ENCODE results near the gene COL2A1.
"Not testable (repeated sequence)": the region's sequence is repeated elsewhere in the genome, so short reads cannot be mapped to it uniquely, and the experiment has no call there.

Gene COL2A1

GRCh38 chr12:47975816-47976215, 28.5 kb downstream of the COL2A1 start:
- TF ChIP-seq POLR2A (IDR thresholded peaks at IDR 0.05; ENCODE audit: low read depth, low read length): no peak
- no peak for DNase-seq (ENCODE audit: insufficient read length, low spot score)
- FAIRE-seq: no peak

DNA sequence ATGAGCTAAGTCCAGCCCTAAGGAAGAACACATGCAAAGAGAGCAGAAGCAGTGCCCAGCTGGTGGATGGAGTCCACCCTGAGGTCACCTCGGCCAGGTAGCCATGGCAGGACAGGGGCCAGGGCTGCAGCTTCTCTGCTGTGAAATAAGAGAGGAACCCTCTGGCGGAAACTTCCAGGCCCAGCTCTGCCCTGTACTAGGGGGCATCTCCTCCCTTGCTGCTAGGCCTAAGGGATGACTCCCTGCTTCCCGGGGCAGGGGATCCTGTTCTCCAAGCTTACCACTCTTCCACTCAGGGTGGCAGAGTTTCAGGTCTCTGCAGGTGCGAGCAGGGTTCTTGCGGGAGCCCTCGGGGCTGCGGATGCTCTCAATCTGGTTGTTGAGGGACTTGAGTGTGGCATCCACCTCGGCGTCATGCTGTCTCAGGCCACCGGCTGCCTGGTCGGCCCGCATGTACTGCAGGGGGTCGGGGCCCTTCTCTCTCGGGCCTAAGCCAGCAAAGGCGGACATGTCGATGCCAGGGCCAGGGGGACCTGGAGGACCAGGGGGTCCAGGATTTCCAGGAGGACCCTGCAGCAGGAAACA, 29.1 kb downstream of the COL2A1 start:
- TF ChIP-seq POLR2A (IDR thresholded peaks at IDR 0.05; ENCODE audit: low read depth, low read length): no peak
- DNase-seq (ENCODE audit: insufficient read length, low spot score): no peak
- FAIRE-seq: no peak

- DNase-seq (ENCODE audit: insufficient read length, low spot score) (no peak), FAIRE-seq (no peak)
- TF ChIP-seq POLR2A (IDR thresholded peaks at IDR 0.05; ENCODE audit: low read depth, low read length): no peak
These were observed 30.4 kb downstream of the COL2A1 start for GRCh38 chr12:47973870-47974269.

GRCh38 chr12:47972895-47973294, 31.4 kb downstream of the COL2A1 start:
- FAIRE-seq (no peak), DNase-seq (ENCODE audit: insufficient read length, low spot score) (no peak)
- no peak for TF ChIP-seq POLR2A (IDR thresholded peaks at IDR 0.05; ENCODE audit: low read depth, low read length)

GRCh38 chr12:47970843-47971242, 33.4 kb downstream of the COL2A1 start:
- TF ChIP-seq POLR2A (IDR thresholded peaks at IDR 0.05; ENCODE audit: low read depth, low read length): no peak
- no peak for DNase-seq (ENCODE audit: insufficient read length, low spot score)
- no peak for FAIRE-seq

- TF ChIP-seq POLR2A (IDR thresholded peaks at IDR 0.05; ENCODE audit: low read depth, low read length): no peak
- FAIRE-seq (no peak), DNase-seq (ENCODE audit: insufficient read length, low spot score) (no peak)
These were observed 34.4 kb downstream of the COL2A1 start for GRCh38 chr12:47969845-47970244.

DNA sequence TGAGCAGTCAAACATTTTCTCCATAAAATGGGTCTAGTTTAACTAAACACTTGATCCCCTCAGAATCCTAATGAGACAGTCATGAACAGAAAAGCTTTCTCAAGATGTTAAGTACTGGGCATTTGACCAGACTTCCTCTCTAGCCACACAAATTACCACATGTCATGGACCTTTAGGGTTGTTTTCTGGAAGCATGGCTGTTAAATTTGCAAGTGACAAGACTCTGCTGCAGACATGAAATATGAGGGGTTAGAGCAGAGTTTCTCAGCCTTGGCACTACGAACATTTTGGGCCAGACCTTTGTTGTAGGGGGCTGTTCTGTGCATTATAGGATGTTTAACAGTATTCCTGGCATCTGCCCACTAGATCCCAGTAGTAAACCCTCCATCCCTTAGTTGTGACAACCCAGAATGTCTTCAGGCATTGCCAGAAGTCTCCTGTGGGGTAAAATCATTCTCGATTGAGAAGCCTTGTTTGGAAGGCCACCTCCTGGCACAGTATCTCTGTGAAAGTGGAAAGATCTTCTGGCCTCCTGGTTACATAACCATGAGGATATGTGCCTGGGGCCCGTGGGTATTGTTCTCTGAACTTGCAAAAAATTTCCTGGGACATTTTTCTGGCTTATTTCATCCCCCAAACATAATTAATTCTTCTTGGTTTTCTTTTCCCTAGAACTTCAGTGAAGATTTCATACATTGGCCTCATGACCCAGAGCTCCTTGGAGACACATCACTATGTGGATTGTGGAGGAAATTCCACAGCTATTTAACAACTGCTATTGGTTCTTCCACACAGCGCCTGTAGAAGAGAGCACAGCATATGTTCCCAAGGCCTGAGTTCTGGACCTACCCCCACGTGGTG, 36.6 kb downstream of the COL2A1 start:
- TF ChIP-seq POLR2A (IDR thresholded peaks at IDR 0.05; ENCODE audit: low read depth, low read length): no peak
- DNase-seq (ENCODE audit: insufficient read length, low spot score) (no peak), FAIRE-seq (no peak)

GRCh38 chr12:47965581-47965980, 38.7 kb downstream of the COL2A1 start:
- no peak for TF ChIP-seq POLR2A (IDR thresholded peaks at IDR 0.05; ENCODE audit: low read depth, low read length)
- FAIRE-seq (no peak), DNase-seq (ENCODE audit: insufficient read length, low spot score) (no peak)

DNA sequence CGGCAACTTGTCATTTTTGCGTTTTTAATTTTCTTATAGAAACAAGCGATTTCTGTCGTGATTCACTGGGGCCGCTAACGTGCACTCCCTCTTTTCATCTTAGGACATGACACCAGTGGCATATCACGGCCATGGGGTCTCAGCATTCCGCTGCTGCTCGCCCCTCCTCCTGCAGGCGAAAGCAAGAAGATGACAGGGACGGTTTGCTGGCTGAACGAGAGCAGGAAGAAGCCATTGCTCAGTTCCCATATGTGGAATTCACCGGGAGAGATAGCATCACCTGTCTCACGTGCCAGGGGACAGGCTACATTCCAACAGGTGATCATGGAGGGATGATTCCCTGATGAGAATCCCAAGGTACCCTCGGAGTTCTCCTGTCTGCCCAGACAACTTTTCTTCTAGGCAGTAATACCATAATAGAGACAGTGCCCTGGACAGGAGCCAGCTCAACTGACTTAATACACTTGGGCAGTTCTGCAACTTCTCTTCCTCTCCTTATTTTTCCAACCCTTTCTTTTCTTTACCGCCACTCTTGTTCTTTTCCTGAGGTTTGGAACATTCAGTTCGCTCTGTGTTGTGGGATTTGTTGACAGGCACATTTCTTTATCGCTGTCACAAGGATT, 40.1 kb downstream of the COL2A1 start:
- FAIRE-seq (no peak), DNase-seq (ENCODE audit: insufficient read length, low spot score) (no peak)
- no peak for TF ChIP-seq POLR2A (IDR thresholded peaks at IDR 0.05; ENCODE audit: low read depth, low read length)

DNA sequence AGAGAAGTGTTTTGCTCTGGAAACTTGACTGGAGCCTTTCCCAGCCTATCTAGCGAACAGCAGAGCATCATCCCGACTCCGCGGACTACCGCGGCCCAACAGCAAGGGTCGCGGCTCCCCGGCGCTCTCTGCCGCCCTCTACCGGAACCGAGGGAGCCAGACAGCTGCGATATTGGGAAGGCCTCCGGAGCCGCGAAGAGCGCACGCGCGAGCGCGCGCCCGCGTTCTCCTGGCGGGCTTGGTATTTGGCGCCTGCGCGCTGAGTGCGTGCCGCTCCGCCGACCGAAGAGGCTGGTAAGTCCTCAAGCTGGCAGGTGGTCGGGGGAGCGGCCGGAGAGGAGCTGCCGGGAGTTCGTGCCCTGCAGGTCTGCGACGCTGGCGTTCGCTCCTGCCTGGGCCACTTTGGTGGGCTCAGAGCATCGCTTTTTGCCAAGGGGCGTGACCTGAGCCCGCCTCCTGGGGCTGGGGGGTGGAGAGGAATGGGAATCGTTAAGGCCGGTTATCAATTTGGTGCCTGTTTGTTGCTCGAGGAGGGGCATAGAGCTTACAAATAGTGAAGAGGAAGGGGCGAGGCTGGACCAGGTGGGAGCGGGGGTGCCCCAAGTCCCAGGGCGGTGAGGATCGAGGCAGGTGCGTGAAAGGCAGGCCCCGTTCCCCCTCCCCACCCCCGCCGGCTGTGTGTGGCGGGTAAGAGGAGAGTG, 40.8 kb downstream of the COL2A1 start, which contains the start of gene TMEM106C:
Gene TMEM106C, plus strand, starts transcription at position 257 of the 701 bp plus-strand sequence. CDS start 641 bp downstream, outside the sequence.
- peak; percentile 53 for TF ChIP-seq POLR2A (IDR thresholded peaks at IDR 0.05; ENCODE audit: low read depth, low read length)
- FAIRE-seq (peak; percentile 48), DNase-seq (ENCODE audit: insufficient read length, low spot score) (peak; percentile 95)

DNA sequence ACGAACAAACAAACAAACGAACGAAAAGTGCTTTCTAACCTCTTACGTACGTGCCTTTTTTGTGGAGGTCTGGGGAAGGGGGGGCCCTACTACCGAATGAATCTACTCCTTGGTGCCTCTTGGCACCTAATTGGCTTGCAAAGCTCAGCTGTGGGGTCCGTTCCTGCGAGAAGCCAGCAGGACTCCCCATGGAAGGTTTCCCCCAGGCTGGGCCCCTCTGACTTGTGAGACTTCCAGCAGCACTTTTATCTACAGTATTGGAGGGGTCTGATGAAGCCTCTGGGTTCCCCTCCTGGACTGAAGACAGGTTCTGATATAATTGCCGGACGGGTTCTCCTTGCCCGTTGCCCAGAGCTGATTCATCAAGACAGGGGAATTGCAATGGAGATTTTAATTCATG, 42.1 kb downstream of the COL2A1 start:
- no peak for FAIRE-seq
- no peak for TF ChIP-seq POLR2A (IDR thresholded peaks at IDR 0.05; ENCODE audit: low read depth, low read length)

DNA sequence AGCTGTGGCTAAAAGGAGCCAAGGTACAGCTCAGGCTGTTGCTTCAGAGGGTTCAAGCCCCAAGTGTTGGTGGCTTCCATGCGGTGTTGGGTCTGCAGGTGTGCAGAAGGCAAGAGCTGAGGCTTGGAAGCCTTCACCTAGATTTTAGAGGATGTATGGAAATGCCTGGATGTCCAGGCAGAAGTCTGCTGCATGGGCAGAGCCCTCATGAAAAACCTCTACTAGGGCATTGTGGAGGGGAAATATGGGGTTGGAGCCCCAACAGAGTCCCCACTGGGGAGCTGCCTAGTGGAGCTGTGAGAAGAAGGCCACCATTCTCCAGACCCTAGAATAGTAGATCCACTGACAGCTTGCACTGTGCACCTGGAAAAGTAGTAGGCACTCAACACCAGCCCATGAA, 46.6 kb downstream of the COL2A1 start:
- not testable (repeated sequence) for DNase-seq (ENCODE audit: insufficient read length, low spot score); FAIRE-seq

More for the DNA sequence above, 42.1 kb downstream of the COL2A1 start:
- DNase-seq (ENCODE audit: insufficient read length, low spot score): no peak

GRCh38 chr12:47955059-47955458, 49.2 kb downstream of the COL2A1 start:
- FAIRE-seq (no peak), DNase-seq (ENCODE audit: insufficient read length, low spot score) (no peak)

GRCh38 chr12:47954467-47955045, 49.7 kb downstream of the COL2A1 start:
- FAIRE-seq (no peak), DNase-seq (ENCODE audit: insufficient read length, low spot score) (no peak)
- no peak for TF ChIP-seq POLR2A (IDR thresholded peaks at IDR 0.05; ENCODE audit: low read depth, low read length)

More at GRCh38 chr12:47955059-47955458, 49.2 kb downstream of the COL2A1 start:
- TF ChIP-seq POLR2A (IDR thresholded peaks at IDR 0.05; ENCODE audit: low read depth, low read length): no peak

All from H54 (cell line).